Activated CD4-positive, alpha-beta T cell treated with anti-CD3 and anti-CD28 coated beads, Interleukin-2, amount 10 ng/mL, durations not matched to agents 24 days and 14 days (primary cell): ENCODE data around the gene TPX2. TPM values are rescaled to one million over a fixed set of nuclear protein-coding genes. Genes with fewer than 3 reads are reported as not detected.

Experiments
- DNase-seq: peaks from one replicate; pipeline ENCODE4 v3.0.0; 2022
- H3K27ac Mint-ChIP-seq: one replicate; pipeline ENCODE4 v1.8.0; 2022; ENCODE audit warnings: mild to moderate bottlenecking, mixed read lengths
- H3K27me3 Mint-ChIP-seq: one replicate; pipeline ENCODE4 v1.8.0; 2022; ENCODE audit warnings: mixed read lengths
- H3K36me3 Mint-ChIP-seq: one replicate; pipeline ENCODE4 v1.8.0; 2022; ENCODE audit warnings: low read depth, mild to moderate bottlenecking, mixed read lengths
- H3K4me1 Mint-ChIP-seq: one replicate; pipeline ENCODE4 v1.8.0; 2021; ENCODE audit warnings: mixed read lengths
- H3K4me3 Mint-ChIP-seq: one replicate; pipeline ENCODE4 v1.8.0; 2022; ENCODE audit warnings: mild to moderate bottlenecking, moderate library complexity, mixed read lengths
- H3K9me3 Mint-ChIP-seq: one replicate; pipeline ENCODE4 v1.8.0; 2021; ENCODE audit warnings: mixed read lengths
- intact Hi-C: fragments of 100-400 bp; cut with micrococcal nuclease; formaldehyde crosslinking; loops from one replicate; pipeline ENCODE4 v1.15.1; 2023
- total RNA-seq: library from RNA; stranded (reverse); gene quantifications from 2 replicates; pipeline ENCODE4 v1.2.3, GENCODE V29; 2022

TPX2 gene, protein sequence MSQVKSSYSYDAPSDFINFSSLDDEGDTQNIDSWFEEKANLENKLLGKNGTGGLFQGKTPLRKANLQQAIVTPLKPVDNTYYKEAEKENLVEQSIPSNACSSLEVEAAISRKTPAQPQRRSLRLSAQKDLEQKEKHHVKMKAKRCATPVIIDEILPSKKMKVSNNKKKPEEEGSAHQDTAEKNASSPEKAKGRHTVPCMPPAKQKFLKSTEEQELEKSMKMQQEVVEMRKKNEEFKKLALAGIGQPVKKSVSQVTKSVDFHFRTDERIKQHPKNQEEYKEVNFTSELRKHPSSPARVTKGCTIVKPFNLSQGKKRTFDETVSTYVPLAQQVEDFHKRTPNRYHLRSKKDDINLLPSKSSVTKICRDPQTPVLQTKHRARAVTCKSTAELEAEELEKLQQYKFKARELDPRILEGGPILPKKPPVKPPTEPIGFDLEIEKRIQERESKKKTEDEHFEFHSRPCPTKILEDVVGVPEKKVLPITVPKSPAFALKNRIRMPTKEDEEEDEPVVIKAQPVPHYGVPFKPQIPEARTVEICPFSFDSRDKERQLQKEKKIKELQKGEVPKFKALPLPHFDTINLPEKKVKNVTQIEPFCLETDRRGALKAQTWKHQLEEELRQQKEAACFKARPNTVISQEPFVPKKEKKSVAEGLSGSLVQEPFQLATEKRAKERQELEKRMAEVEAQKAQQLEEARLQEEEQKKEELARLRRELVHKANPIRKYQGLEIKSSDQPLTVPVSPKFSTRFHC
- total RNA-seq = 60.1 and 61.3 TPM in 2 replicates

DNA sequence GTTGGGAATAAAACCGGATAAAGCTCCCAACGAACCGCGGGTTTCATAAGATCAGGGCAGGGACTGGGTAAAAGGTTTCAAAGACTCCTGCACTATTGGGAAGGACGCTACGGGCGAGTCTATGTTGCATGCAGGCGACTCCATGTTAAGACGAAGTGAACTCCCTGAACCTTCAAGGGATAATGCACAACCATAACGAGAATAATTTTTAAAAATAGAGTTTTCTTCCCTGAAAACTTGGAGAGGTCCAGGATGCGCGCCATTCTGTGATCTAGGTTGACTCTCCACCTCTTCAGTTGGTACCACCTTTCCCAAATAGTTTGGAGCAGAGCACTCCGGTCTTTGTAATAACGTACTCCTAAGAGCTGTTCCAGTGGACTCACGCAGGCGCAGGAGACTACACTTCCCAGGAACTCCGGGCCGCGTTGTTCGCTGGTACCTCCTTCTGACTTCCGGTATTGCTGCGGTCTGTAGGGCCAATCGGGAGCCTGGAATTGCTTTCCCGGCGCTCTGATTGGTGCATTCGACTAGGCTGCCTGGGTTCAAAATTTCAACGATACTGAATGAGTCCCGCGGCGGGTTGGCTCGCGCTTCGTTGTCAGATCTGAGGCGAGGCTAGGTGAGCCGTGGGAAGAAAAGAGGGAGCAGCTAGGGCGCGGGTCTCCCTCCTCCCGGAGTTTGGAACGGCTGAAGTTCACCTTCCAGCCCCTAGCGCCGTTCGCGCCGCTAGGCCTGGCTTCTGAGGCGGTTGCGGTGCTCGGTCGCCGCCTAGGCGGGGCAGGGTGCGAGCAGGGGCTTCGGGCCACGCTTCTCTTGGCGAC, at the start of gene TPX2:
Gene TPX2 (plus strand): TSS at position 562 of the 821 bp plus-strand sequence. CDS start 18,187 bp downstream, outside the sequence.
- no peak within 1 kb of the TSS for H3K4me3 Mint-ChIP-seq

DNA sequence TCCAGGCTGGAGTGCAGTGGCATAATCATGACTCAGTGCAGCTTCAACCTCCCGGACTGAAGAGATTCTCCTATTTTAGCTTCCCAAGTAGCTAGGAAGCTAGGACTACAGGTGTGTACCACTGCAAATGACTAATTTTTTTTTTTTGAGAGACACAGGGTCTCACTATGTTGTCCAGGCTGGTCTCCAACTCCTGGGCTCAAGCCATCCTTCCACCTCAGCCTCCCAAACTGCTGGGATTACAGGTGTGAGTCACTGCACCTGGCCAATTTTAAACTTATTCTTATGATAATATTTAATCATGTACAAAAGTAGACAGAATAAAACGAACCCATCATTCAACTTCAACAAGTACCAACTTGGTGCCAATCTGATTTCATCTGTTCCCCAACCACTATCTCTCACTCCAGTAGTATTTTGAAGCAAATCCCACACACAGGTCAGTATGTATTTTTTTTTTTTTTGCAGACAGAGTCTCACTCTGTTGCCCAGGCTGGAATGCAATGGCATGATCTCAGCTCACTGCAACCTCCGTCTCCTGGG, 48.9 kb upstream of the TPX2 start:
- no peak for DNase-seq
- peaks cover 77% of the 10 kb centered on the region for H3K36me3 Mint-ChIP-seq
- H3K4me1 Mint-ChIP-seq = peaks cover 55% of the 10 kb centered on the region
- no peaks in the 10 kb centered on the region for H3K9me3 Mint-ChIP-seq
- H3K27me3 Mint-ChIP-seq = no peaks in the 10 kb centered on the region
- peak overlapping the region; percentile 4 for H3K4me3 Mint-ChIP-seq
- H3K27ac Mint-ChIP-seq = peak overlapping the region; percentile 1
- intact Hi-C loops = no loop called here

More for the DNA sequence above, at the start of gene TPX2:
- Mint-ChIP-seq H3K27ac (peak within 1 kb of the TSS; percentile 48), H3K4me1 (peaks cover 4% of the 10 kb centered on the region), H3K9me3 (no peaks in the 10 kb centered on the region), H3K27me3 (peaks cover 4% of the 10 kb centered on the region), H3K36me3 (peaks cover 1% of the 10 kb centered on the region)
- intact Hi-C loops = loop anchor here (1.0 kb wide), 1 partner anchor 16 kb away; no protein-coding TSS in a partner anchor
- DNase-seq = peak; percentile 95

DNA sequence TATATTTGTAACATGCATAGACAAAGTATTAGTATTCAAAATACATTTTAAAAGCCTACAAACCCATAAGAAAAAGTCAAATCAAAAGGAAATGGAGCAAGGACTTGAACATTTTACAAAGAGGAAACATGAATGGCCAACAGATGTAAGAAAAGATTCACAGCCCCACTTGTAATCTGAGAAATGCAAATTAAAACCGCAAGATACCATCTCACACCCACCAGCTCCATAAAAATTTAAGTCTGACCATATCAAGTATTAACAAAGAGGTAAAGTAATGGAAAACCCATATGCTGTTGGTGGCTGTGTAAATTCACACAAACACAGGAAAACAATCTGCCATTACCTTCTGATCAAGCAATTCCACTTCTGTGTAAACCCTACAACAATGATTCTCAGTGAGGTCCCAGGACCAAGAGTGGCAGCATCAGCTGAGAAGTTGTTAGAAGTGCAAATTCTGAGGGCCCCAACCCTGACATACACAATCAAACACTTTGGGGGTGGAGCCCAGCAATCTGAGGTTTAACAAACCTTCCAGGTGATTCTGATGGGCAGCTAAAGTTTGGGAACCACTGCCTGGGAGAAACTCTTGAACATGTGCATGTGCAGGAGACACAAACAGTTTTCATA, 47.3 kb upstream of the TPX2 start:
- Mint-ChIP-seq H3K27me3 (no peaks in the 10 kb centered on the region), H3K4me3 (peak overlapping the region; percentile 55), H3K4me1 (peaks cover 51% of the 10 kb centered on the region), H3K9me3 (no peaks in the 10 kb centered on the region), H3K27ac (peak overlapping the region; percentile 76), H3K36me3 (peaks cover 74% of the 10 kb centered on the region)
- intact Hi-C loops = no loop called here
- no peak for DNase-seq

DNA sequence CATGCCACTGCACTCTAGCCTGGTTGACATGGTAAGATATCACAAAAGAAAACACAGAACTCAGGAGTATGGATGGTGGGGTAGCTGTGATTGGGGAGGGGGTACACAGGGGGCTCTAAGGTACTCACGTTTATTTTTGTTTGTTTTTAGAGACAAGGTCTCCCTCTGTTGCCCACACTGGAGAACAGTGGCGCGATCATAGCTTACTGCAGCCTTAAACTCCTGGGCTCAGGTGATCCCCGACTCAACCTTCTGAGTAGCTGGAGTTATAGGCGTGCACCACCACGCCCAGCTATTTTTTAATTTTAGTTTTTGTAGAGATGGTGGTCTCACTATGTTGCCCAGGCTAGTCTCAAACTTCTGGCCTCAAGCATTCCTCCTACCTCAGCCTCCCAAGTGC, 45.7 kb upstream of the TPX2 start:
- Mint-ChIP-seq H3K27ac (no peak overlapping the region), H3K36me3 (peaks cover 70% of the 10 kb centered on the region), H3K9me3 (no peaks in the 10 kb centered on the region), H3K4me3 (no peak overlapping the region), H3K27me3 (no peaks in the 10 kb centered on the region), H3K4me1 (peaks cover 51% of the 10 kb centered on the region)
- intact Hi-C loops = no loop called here
- no peak for DNase-seq

DNA sequence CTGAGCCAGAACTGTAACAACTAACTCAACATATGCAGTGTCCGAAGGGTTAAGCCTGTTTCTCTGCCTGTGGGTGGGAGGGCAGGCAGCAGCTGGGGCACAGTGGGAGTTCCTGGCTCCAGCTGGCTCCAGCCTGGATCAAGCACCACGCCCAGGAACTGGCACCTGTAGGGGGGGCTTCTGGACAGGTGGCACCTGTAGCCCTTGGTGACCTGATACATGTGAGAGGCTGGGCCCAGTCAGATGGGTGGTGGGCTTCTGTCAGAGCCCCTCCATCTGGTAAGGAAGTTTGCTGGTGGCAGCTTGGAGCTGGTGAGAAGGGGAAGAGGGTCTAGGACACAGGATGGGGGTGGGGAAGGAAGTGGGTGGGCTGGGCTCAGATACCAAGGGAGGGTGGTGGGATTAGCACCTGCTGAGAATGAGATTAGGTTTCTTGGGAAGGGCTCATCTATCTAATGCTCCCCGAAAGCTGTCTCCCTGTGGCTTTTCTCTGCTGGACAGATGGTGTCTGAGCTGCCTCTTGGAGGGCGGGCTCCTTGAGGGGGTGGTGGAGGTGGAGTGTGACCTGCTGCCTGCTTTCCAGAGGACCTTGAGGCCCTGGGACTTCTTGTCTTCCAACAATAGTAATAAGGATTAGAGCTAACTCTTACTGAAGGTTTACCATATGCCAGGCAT, 45.0 kb upstream of the TPX2 start:
- H3K4me1 Mint-ChIP-seq = peaks cover 52% of the 10 kb centered on the region
- no peaks in the 10 kb centered on the region for H3K27me3 Mint-ChIP-seq
- intact Hi-C loops = loop anchor here (2.0 kb wide), 1 partner anchor 17 kb away; no protein-coding TSS in a partner anchor
- no peak for DNase-seq
- peak overlapping the region; percentile 38 for H3K27ac Mint-ChIP-seq
- H3K36me3 Mint-ChIP-seq = peaks cover 71% of the 10 kb centered on the region
- H3K4me3 Mint-ChIP-seq = peak overlapping the region; percentile 4
- H3K9me3 Mint-ChIP-seq = no peaks in the 10 kb centered on the region

DNA sequence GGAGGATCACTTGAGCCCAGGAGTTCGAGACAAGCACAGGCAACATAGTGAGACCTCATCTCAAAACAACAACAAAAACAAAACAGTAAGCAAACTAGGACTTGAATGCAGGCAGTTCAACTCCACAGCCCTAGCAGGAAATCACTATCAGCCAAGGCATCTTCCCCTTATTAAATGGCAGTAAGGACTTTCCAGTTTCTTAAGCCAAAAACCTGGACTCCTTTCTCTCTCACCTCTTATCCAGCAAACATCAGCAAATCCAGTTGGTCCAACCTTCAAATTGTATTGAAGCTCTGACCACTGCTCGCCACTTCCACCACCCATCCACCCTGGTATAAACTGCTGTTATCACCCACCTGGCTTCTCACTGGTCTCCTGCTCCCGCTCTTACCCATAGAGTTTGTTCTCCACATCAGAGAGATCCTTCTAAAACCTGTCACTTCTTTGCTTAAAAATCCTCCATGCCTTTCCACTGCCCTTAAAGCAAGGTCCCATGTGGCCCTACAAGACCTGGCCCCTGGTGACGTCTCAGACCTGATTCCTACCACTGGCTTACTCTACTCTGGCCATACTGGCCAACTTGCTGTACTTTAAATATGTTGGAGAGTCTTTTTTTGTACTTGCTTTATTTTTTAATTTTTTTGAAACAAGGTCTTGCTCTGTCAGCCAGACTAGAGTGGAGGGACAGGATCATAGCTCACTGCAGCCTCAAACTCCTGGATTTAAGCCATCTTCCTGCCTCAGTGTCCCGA, 44.1 kb upstream of the TPX2 start:
- no peak for DNase-seq
- Mint-ChIP-seq H3K4me3 (peak overlapping the region; percentile 4), H3K36me3 (peaks cover 70% of the 10 kb centered on the region), H3K9me3 (no peaks in the 10 kb centered on the region), H3K27me3 (no peaks in the 10 kb centered on the region), H3K27ac (peak overlapping the region; percentile 38), H3K4me1 (peaks cover 61% of the 10 kb centered on the region)
- intact Hi-C loops = loop anchor here (2.0 kb wide), 1 partner anchor 18 kb away; no protein-coding TSS in a partner anchor

DNA sequence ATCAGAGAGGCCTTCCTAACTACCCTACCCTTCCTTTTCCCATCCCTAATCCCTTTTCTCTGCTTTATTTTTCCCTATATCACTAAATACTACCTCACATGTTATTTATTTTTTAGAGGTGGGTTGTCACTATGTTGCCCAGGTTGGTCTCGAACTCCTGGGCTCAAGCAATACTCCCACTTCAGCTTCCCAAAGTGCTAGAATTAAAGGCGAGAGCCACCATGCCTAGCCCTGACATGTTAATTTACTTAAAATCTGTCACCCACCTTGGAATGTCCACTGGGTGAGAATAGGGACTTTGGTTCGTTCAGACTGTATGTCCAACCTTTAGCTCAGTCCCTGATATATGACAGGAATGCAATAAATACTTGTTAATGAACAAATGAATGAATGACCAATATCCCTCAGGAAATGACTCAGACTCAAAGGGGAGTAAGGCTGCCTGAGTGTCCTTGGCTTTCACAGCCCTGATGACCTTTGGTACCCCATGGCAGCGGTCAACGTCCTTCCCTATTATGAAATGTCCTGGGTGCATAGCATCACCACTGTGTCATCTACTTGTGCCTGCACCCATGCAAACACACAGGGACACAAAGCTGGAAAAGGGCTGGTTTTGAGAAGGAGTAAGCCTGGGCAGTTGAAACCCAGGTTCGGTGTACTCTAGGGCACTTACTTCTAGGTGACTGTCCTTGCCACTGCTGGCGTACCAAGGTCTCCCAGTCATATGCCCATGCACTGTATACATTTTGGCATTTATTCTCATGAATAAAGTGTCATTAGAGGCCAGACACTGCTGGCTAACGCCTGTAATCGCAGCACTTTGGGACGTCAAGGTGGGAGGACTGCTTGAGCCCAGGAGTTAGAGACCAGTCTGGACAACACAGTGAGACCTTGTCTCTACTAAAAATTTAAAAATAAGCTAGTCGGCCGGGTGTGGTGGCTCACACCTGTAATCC, 43.0 kb upstream of the TPX2 start:
- peaks cover 74% of the 10 kb centered on the region for H3K36me3 Mint-ChIP-seq
- peaks cover 66% of the 10 kb centered on the region for H3K4me1 Mint-ChIP-seq
- H3K27me3 Mint-ChIP-seq = no peaks in the 10 kb centered on the region
- intact Hi-C loops = loop anchor here (2.0 kb wide), 1 partner anchor 19 kb away; no protein-coding TSS in a partner anchor
- no peak for DNase-seq
- peak overlapping the region; percentile 66 for H3K27ac Mint-ChIP-seq
- peak overlapping the region; percentile 41 for H3K4me3 Mint-ChIP-seq
- H3K9me3 Mint-ChIP-seq = no peaks in the 10 kb centered on the region

DNA sequence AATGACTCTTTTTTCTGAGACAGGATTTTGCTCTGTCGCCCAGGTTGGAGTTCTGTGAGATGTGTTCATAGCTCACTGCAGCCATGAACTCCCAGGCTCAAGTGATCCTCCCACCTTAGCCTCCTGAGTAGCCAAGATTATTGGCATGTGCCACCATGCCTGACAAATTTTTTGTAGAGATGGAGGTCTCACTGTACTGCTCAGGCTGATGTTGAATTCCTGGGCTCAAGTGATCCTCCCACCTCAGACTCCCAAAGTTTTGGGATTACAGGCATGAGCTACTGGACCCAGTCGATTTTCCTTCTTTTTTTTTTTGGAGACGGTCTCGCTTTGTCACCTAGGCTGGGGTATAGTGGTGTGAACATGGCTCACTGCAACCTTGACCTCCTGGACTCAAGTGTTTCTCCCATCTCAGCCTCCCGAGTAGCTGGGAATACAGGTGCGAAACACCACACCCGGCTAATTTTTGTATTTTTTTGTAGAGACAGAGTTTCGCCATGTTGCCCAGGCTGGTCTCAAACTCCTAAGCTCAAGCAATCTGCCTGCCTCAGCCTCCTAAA, 40.8 kb upstream of the TPX2 start:
- DNase-seq = no peak
- peaks cover 66% of the 10 kb centered on the region for H3K4me1 Mint-ChIP-seq
- no peaks in the 10 kb centered on the region for H3K9me3 Mint-ChIP-seq
- H3K36me3 Mint-ChIP-seq = peaks cover 72% of the 10 kb centered on the region
- intact Hi-C loops = no loop called here
- H3K27me3 Mint-ChIP-seq = no peaks in the 10 kb centered on the region
- H3K27ac Mint-ChIP-seq = peak overlapping the region; percentile 84
- peak overlapping the region; percentile 76 for H3K4me3 Mint-ChIP-seq

DNA sequence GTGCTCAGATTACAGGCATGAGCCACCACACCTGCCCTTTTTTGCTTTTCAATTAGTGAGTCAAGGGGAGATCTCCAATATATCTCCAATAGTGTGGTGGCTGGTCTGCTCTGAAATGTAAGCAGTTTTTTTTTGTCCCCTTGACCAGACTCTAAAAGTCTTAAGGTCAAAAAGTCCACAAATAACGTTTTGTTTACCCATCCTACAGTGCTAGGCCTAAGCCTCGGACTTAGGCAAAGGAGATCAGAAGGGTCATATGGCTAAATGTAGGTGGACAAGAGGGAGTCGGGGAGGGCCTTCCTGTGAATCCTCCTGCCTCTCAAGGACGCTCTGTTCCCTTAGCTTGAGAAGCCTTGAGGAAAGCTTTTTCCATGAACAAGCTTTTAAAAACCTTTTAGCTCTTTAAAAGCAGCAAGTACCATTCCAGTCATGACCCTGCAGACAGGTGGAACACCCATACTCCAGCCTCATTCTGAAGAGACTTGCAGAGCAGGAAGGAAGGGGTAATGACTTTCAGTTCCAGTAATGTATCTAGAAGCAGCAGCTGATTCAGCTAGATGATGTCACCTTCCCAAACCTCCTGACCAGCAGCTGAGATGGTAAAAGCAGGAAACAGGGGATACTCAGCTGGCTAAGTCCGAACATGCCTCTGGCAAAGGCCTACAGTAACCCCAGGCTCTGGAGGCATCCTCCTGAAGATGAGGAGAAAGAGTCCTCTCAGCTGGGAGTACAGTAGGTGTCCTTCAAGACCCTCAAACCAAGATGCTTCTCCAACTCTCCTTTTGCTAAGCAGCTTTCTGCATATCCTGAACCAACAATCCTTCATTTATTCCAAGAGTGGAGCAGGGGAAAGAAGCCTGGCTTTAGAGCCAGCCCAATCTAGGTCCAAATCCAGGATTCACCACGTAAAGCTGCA, 40.0 kb upstream of the TPX2 start:
- Mint-ChIP-seq H3K4me3 (peak overlapping the region; percentile 76), H3K36me3 (peaks cover 71% of the 10 kb centered on the region), H3K9me3 (no peaks in the 10 kb centered on the region), H3K27ac (peak overlapping the region; percentile 84), H3K27me3 (no peaks in the 10 kb centered on the region), H3K4me1 (peaks cover 64% of the 10 kb centered on the region)
- intact Hi-C loops = loop anchor here (1.0 kb wide), 2 partner anchors 14 to 18 kb away; no protein-coding TSS in a partner anchor
- DNase-seq = peak; percentile 81
